ENCODE data around the gene IGFLR1. TPM values are rescaled to one million over a fixed set of nuclear protein-coding genes. Genes with fewer than 3 reads are reported as not detected.

The IGFLR1 gene
- polyA plus RNA-seq, 2 donors, result 4.3 to 5.1 TPM

- no peaks in the 10 kb centered on the region for H3K9me3 ChIP-seq (ENCODE audit: control insufficient read depth in 2 of 2, insufficient read depth in 1 of 2, low read depth in 1 of 2, low read length in 1 of 2)
- H3K27ac ChIP-seq (ENCODE audit: low read depth in 2 of 2, low read length in 1 of 2), result no peak overlapping the region
- no peak overlapping the region for H3K4me3 ChIP-seq (ENCODE audit: low read depth in 1 of 2, low read length in 2 of 2)
- WGBS, 2 donors, result 76 to 81% methylated on average over 12 of the region's 12 CpGs
- no peaks in the 10 kb centered on the region for H3K27me3 ChIP-seq (ENCODE audit: control insufficient read depth in 1 of 2, insufficient read depth in 2 of 2, low read length in 2 of 2)
- H3K36me3 ChIP-seq (ENCODE audit: control insufficient read depth in 2 of 2, insufficient read depth in 2 of 2, low read length in 1 of 2), result no peaks in the 10 kb centered on the region
- peaks cover 4 to 19% of the 10 kb centered on the region in 2 donors for H3K4me1 ChIP-seq (ENCODE audit: control insufficient read depth in 2 of 2, insufficient read depth in 2 of 2, low read length in 1 of 2)
These were observed 28.3 kb downstream of the IGFLR1 start for GRCh38 chr19:35713904-35714495.

GRCh38 chr19:35713506-35713850 lies 28.8 kb downstream of the IGFLR1 start:
- Histone ChIP-seq H3K27ac (ENCODE audit: low read depth in 2 of 2, low read length in 1 of 2) (no peak overlapping the region), H3K4me1 (ENCODE audit: control insufficient read depth in 2 of 2, insufficient read depth in 2 of 2, low read length in 1 of 2) (peaks cover 4 to 16% of the 10 kb centered on the region in 2 donors)
- WGBS, 2 donors, result 73 to 78% methylated on average over 2 of the region's 2 CpGs

GRCh38 chr19:35712567-35713505 lies 29.4 kb downstream of the IGFLR1 start:
- H3K4me3 ChIP-seq (ENCODE audit: low read depth in 1 of 2, low read length in 2 of 2), result no peak overlapping the region
- H3K27ac ChIP-seq (ENCODE audit: low read depth in 2 of 2, low read length in 1 of 2), result no peak overlapping the region
- peaks cover 4 to 20% of the 10 kb centered on the region in 2 donors for H3K4me1 ChIP-seq (ENCODE audit: control insufficient read depth in 2 of 2, insufficient read depth in 2 of 2, low read length in 1 of 2)
- WGBS, 2 donors, result 68 to 71% methylated on average over 11 of the region's 11 CpGs
- no peaks in the 10 kb centered on the region for H3K27me3 ChIP-seq (ENCODE audit: control insufficient read depth in 1 of 2, insufficient read depth in 2 of 2, low read length in 2 of 2)
- H3K9me3 ChIP-seq (ENCODE audit: control insufficient read depth in 2 of 2, insufficient read depth in 1 of 2, low read depth in 1 of 2, low read length in 1 of 2), result no peaks in the 10 kb centered on the region
- H3K36me3 ChIP-seq (ENCODE audit: control insufficient read depth in 2 of 2, insufficient read depth in 2 of 2, low read length in 1 of 2), result no peaks in the 10 kb centered on the region

More at GRCh38 chr19:35713506-35713850, 28.8 kb downstream of the IGFLR1 start:
- no peaks in the 10 kb centered on the region for H3K27me3 ChIP-seq (ENCODE audit: control insufficient read depth in 1 of 2, insufficient read depth in 2 of 2, low read length in 2 of 2)
- no peak overlapping the region for H3K4me3 ChIP-seq (ENCODE audit: low read depth in 1 of 2, low read length in 2 of 2)
- no peaks in the 10 kb centered on the region for H3K9me3 ChIP-seq (ENCODE audit: control insufficient read depth in 2 of 2, insufficient read depth in 1 of 2, low read depth in 1 of 2, low read length in 1 of 2)
- no peaks in the 10 kb centered on the region for H3K36me3 ChIP-seq (ENCODE audit: control insufficient read depth in 2 of 2, insufficient read depth in 2 of 2, low read length in 1 of 2)

- Histone ChIP-seq H3K27me3 (ENCODE audit: control insufficient read depth in 1 of 2, insufficient read depth in 2 of 2, low read length in 2 of 2) (no peaks in the 10 kb centered on the region), H3K4me1 (ENCODE audit: control insufficient read depth in 2 of 2, insufficient read depth in 2 of 2, low read length in 1 of 2) (peaks cover 4 to 21% of the 10 kb centered on the region in 2 donors), H3K4me3 (ENCODE audit: low read depth in 1 of 2, low read length in 2 of 2) (no peak overlapping the region), H3K9me3 (ENCODE audit: control insufficient read depth in 2 of 2, insufficient read depth in 1 of 2, low read depth in 1 of 2, low read length in 1 of 2) (no peaks in the 10 kb centered on the region), H3K27ac (ENCODE audit: low read depth in 2 of 2, low read length in 1 of 2) (peak overlapping the region in 1 of 2 donors; percentile 42), H3K36me3 (ENCODE audit: control insufficient read depth in 2 of 2, insufficient read depth in 2 of 2, low read length in 1 of 2) (no peaks in the 10 kb centered on the region)
- WGBS, 2 donors, result 48 to 54% methylated on average over 13 of the region's 13 CpGs
These were observed 31.2 kb downstream of the IGFLR1 start for GRCh38 chr19:35710784-35711723.

- peaks cover 0 to 12% of the 10 kb centered on the region in 2 donors for H3K4me1 ChIP-seq (ENCODE audit: control insufficient read depth in 2 of 2, insufficient read depth in 2 of 2, low read length in 1 of 2)
- H3K27me3 ChIP-seq (ENCODE audit: control insufficient read depth in 1 of 2, insufficient read depth in 2 of 2, low read length in 2 of 2), result no peaks in the 10 kb centered on the region
- H3K4me3 ChIP-seq (ENCODE audit: low read depth in 1 of 2, low read length in 2 of 2), result no peak overlapping the region
- no peaks in the 10 kb centered on the region for H3K9me3 ChIP-seq (ENCODE audit: control insufficient read depth in 2 of 2, insufficient read depth in 1 of 2, low read depth in 1 of 2, low read length in 1 of 2)
- WGBS, 2 donors, result 89 to 95% methylated on average over 1 of the region's 1 CpG
- H3K27ac ChIP-seq (ENCODE audit: low read depth in 2 of 2, low read length in 1 of 2), result no peak overlapping the region
- H3K36me3 ChIP-seq (ENCODE audit: control insufficient read depth in 2 of 2, insufficient read depth in 2 of 2, low read length in 1 of 2), result no peaks in the 10 kb centered on the region
These were observed 33.9 kb downstream of the IGFLR1 start for GRCh38 chr19:35708391-35708790.

GRCh38 chr19:35704218-35704617 lies 38.0 kb downstream of the IGFLR1 start, which contains the start of gene ZBTB32:
Gene ZBTB32, plus strand, starts transcription at chr19:35704558. Its CDS starts 10,069 bp downstream, at chr19:35714627.
- H3K4me3 ChIP-seq (ENCODE audit: low read depth in 1 of 2, low read length in 2 of 2), result no peak within 1 kb of the TSS
- 36 to 38% methylated on average over 24 of the region's 24 CpGs for WGBS, 2 donors

GRCh38 chr19:35703343-35703742 lies 38.9 kb downstream of the IGFLR1 start:
- Histone ChIP-seq H3K27me3 (ENCODE audit: control insufficient read depth in 1 of 2, insufficient read depth in 2 of 2, low read length in 2 of 2) (no peaks in the 10 kb centered on the region), H3K27ac (ENCODE audit: low read depth in 2 of 2, low read length in 1 of 2) (no peak overlapping the region), H3K36me3 (ENCODE audit: control insufficient read depth in 2 of 2, insufficient read depth in 2 of 2, low read length in 1 of 2) (no peaks in the 10 kb centered on the region), H3K9me3 (ENCODE audit: control insufficient read depth in 2 of 2, insufficient read depth in 1 of 2, low read depth in 1 of 2, low read length in 1 of 2) (no peaks in the 10 kb centered on the region), H3K4me3 (ENCODE audit: low read depth in 1 of 2, low read length in 2 of 2) (no peak overlapping the region), H3K4me1 (ENCODE audit: control insufficient read depth in 2 of 2, insufficient read depth in 2 of 2, low read length in 1 of 2) (peaks cover 0 to 14% of the 10 kb centered on the region in 2 donors)
- WGBS, 2 donors, result 40 to 46% methylated on average over 9 of the region's 9 CpGs

More at GRCh38 chr19:35704218-35704617, 38.0 kb downstream of the IGFLR1 start, which contains the start of gene ZBTB32:
- Histone ChIP-seq H3K27ac (ENCODE audit: low read depth in 2 of 2, low read length in 1 of 2) (no peak within 1 kb of the TSS), H3K9me3 (ENCODE audit: control insufficient read depth in 2 of 2, insufficient read depth in 1 of 2, low read depth in 1 of 2, low read length in 1 of 2) (no peaks in the 10 kb centered on the region), H3K4me1 (ENCODE audit: control insufficient read depth in 2 of 2, insufficient read depth in 2 of 2, low read length in 1 of 2) (peaks cover 0 to 15% of the 10 kb centered on the region in 2 donors), H3K27me3 (ENCODE audit: control insufficient read depth in 1 of 2, insufficient read depth in 2 of 2, low read length in 2 of 2) (no peaks in the 10 kb centered on the region), H3K36me3 (ENCODE audit: control insufficient read depth in 2 of 2, insufficient read depth in 2 of 2, low read length in 1 of 2) (no peaks in the 10 kb centered on the region)

- H3K27ac ChIP-seq (ENCODE audit: low read depth in 2 of 2, low read length in 1 of 2), result peak overlapping the region in 1 of 2 donors; percentile 43
- peaks cover 0 to 11% of the 10 kb centered on the region in 2 donors for H3K4me1 ChIP-seq (ENCODE audit: control insufficient read depth in 2 of 2, insufficient read depth in 2 of 2, low read length in 1 of 2)
- no peaks in the 10 kb centered on the region for H3K27me3 ChIP-seq (ENCODE audit: control insufficient read depth in 1 of 2, insufficient read depth in 2 of 2, low read length in 2 of 2)
- no peaks in the 10 kb centered on the region for H3K36me3 ChIP-seq (ENCODE audit: control insufficient read depth in 2 of 2, insufficient read depth in 2 of 2, low read length in 1 of 2)
- no peaks in the 10 kb centered on the region for H3K9me3 ChIP-seq (ENCODE audit: control insufficient read depth in 2 of 2, insufficient read depth in 1 of 2, low read depth in 1 of 2, low read length in 1 of 2)
- peak overlapping the region; percentile 67 to 73 for H3K4me3 ChIP-seq (ENCODE audit: low read depth in 1 of 2, low read length in 2 of 2)
- 0% methylated on average over 50 of the region's 50 CpGs for WGBS, 2 donors
These were observed 39.8 kb downstream of the IGFLR1 start for GRCh38 chr19:35702223-35703012.
